ENCODE measurements around the gene SOX15. TPM values are rescaled to one million over a fixed set of nuclear protein-coding genes. Genes with fewer than 3 reads are reported as not detected.
A peak's percentile ranks its signal among the peaks of the same experiment; 100 is the strongest.

SOX15 gene
- total and polyA plus RNA-seq, 10 of the 15 experiments (the other 5 are each of a cell fraction or from before 2014, with no cell fraction given): 0.06 to 0.53 (median 0.16) TPM; not detected in 2

- TF ChIP-seq, protein P1, sequence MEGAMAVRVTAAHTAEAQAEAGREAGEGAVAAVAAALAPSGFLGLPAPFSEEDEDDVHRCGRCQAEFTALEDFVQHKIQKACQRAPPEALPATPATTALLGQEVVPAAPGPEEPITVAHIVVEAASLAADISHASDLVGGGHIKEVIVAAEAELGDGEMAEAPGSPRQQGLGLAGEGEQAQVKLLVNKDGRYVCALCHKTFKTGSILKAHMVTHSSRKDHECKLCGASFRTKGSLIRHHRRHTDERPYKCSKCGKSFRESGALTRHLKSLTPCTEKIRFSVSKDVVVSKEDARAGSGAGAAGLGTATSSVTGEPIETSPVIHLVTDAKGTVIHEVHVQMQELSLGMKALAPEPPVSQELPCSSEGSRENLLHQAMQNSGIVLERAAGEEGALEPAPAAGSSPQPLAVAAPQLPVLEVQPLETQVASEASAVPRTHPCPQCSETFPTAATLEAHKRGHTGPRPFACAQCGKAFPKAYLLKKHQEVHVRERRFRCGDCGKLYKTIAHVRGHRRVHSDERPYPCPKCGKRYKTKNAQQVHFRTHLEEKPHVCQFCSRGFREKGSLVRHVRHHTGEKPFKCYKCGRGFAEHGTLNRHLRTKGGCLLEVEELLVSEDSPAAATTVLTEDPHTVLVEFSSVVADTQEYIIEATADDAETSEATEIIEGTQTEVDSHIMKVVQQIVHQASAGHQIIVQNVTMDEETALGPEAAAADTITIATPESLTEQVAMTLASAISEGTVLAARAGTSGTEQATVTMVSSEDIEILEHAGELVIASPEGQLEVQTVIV (IDR thresholded peaks at IDR 0.05; ENCODE audit: borderline replicate concordance, partially characterized antibody): no peak
Observed at GRCh38 chr17:7561589-7562207, 28.2 kb downstream of the SOX15 start, which contains the start of gene SENP3 (continued).

DNA sequence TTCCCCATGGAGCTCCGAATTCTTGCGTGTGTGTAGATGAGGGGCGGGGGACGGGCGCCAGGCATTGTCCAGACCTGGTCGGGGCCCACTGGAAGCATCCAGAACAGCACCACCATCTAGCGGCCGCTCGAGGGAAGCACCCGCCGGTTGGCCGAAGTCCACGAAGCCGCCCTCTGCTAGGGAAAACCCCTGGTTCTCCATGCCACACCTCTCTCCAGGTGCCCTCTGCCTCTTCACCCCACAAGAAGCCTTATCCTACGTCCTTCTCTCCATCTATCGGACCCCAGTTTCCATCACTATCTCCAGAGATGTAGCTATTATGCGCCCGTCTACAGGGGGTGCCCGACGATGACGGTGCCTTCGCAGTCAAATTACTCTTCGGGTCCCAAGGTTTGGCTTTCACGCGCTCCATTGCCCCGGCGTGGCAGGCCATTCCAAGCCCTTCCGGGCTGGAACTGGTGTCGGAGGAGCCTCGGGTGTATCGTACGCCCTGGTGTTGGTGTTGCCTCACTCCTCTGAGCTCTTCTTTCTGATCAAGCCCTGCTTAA is 28.8 kb downstream of the SOX15 start:
- peak overlapping the region; percentile 92 for H3K4me3 ChIP-seq
- WGBS (ENCODE audit: insufficient coverage, insufficient replicate concordance, low lambda C conversion rate, missing lambda C conversion rate): under 1% methylated on average over 31 of the region's 32 CpGs
- TF ChIP-seq, protein P2, sequence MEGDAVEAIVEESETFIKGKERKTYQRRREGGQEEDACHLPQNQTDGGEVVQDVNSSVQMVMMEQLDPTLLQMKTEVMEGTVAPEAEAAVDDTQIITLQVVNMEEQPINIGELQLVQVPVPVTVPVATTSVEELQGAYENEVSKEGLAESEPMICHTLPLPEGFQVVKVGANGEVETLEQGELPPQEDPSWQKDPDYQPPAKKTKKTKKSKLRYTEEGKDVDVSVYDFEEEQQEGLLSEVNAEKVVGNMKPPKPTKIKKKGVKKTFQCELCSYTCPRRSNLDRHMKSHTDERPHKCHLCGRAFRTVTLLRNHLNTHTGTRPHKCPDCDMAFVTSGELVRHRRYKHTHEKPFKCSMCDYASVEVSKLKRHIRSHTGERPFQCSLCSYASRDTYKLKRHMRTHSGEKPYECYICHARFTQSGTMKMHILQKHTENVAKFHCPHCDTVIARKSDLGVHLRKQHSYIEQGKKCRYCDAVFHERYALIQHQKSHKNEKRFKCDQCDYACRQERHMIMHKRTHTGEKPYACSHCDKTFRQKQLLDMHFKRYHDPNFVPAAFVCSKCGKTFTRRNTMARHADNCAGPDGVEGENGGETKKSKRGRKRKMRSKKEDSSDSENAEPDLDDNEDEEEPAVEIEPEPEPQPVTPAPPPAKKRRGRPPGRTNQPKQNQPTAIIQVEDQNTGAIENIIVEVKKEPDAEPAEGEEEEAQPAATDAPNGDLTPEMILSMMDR (IDR thresholded peaks at IDR 0.05 in 2 of 3, conservative IDR thresholded peaks at IDR 0.05 in 1 of 3; ENCODE audit: control insufficient read depth in 2 of 3, extremely low read depth in 1 of 3, insufficient read depth in 1 of 3, low read depth in 3 of 3, low read length in 3 of 3): peak; percentile 93 to 99 (median 93); a peak in 5 of 6 replicates
- TF ChIP-seq, protein P3, sequence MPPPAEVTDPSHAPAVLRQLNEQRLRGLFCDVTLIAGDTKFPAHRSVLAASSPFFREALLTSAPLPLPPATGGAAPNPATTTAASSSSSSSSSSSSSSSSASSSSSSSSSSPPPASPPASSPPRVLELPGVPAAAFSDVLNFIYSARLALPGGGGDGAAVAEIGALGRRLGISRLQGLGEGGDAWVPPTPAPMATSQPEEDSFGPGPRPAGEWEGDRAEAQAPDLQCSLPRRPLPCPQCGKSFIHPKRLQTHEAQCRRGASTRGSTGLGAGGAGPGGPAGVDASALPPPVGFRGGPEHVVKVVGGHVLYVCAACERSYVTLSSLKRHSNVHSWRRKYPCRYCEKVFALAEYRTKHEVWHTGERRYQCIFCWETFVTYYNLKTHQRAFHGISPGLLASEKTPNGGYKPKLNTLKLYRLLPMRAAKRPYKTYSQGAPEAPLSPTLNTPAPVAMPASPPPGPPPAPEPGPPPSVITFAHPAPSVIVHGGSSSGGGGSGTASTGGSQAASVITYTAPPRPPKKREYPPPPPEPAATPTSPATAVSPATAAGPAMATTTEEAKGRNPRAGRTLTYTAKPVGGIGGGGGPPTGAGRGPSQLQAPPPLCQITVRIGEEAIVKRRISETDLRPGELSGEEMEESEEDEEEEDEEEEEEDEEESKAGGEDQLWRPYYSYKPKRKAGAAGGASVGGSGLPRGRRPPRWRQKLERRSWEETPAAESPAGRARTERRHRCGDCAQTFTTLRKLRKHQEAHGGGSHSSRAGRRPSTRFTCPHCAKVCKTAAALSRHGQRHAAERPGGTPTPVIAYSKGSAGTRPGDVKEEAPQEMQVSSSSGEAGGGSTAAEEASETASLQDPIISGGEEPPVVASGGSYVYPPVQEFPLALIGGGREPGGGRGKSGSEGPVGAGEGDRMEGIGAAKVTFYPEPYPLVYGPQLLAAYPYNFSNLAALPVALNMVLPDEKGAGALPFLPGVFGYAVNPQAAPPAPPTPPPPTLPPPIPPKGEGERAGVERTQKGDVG (CRISPR knock-in tag; IDR thresholded peaks at IDR 0.05): no peak
- TF ChIP-seq EZH2 (IDR thresholded peaks at IDR 0.05; ENCODE audit: borderline replicate concordance, control insufficient read depth, low read depth, low read length) (no peak), ZNF384 (IDR thresholded peaks at IDR 0.05; ENCODE audit: borderline replicate concordance, low read depth, low read length) (no peak), ATF2 (IDR thresholded peaks at IDR 0.05; ENCODE audit: low read length) (no peak), PAX5 (IDR thresholded peaks at IDR 0.05; ENCODE audit: borderline replicate concordance, low read depth, low read length) (no peak), CBFB (IDR thresholded peaks at IDR 0.05; ENCODE audit: low read depth) (no peak), MYB (IDR thresholded peaks at IDR 0.05; ENCODE audit: borderline replicate concordance, low read depth, low read length) (no peak)

More for the DNA sequence above, 28.8 kb downstream of the SOX15 start:
- BruUV-seq (replicated peaks): TSS peak; percentile 89
- peaks cover 37% of the 10 kb centered on the region for H3K4me1 ChIP-seq (ENCODE audit: control insufficient read depth, insufficient read depth, low read length)
- SMC1A ChIA-PET (ENCODE audit: uncharacterized antibody, unreplicated experiment): interaction anchor here (0.9 to 4.9 kb wide), 32 partner anchors 9 to 253 kb away, joined by 3 to 67 read pairs (median 5); partner anchors contain the start of genes TMEM102, TMEM95, TNFSF12 and TP53
- POLR2A ChIA-PET: interaction anchor here (0.7 to 4.2 kb wide), 17 partner anchors 14 to 232 kb away, joined by 3 to 36 read pairs (median 4); partner anchors contain the start of genes CD68, NEURL4, TMEM102 and TMEM256
- intact Hi-C loops (cut with micrococcal nuclease; ENCODE audit: unreplicated experiment) (loop anchor here (1.0 to 5.0 kb wide), 6 partner anchors 11 to 204 kb away; partner anchors contain the start of genes FGF11 and TMEM102), in situ Hi-C loops (cut with MboI) (loop anchor here (25.0 kb wide), 1 partner anchor 524 kb away; the partner anchor contains the start of genes SLC16A11 and SLC16A13)
- H2AFZ ChIP-seq (ENCODE audit: control insufficient read depth, low read depth, low read length): peak overlapping the region; percentile 52
- RAD21 ChIA-PET (ENCODE audit: unreplicated experiment): interaction anchor here (0.8 to 4.9 kb wide), 29 partner anchors 9 to 280 kb away, joined by 3 to 84 read pairs (median 5); partner anchors contain the start of genes ACAP1, CD68, CHRNB1 and MPDU1
- CTCF ChIA-PET: interaction anchor here (0.7 to 6.2 kb wide), 43 partner anchors 9 to 283 kb away, joined by 3 to 192 read pairs (median 7); partner anchors contain the start of genes ACAP1, CD68, CHRNB1 and FGF11
- H3K27me3 ChIP-seq (replicated peaks in 1 of 2; ENCODE audit: control insufficient read depth in 2 of 2, insufficient read depth in 2 of 2, low read length in 1 of 2): no peaks in the 10 kb centered on the region
- FAIRE-seq (peak; percentile 80), ATAC-seq (peak; percentile 84), DNase-seq (ENCODE audit: low read depth, low spot score) (no peak)
- H3K9me3 ChIP-seq (replicated peaks; ENCODE audit: control insufficient read depth, insufficient read depth, low read length): no peaks in the 10 kb centered on the region
- peaks cover 8 to 13% of the 10 kb centered on the region in 2 experiments; a peak in 3 of 4 replicates for H3K36me3 ChIP-seq (ENCODE audit: control insufficient read depth in 2 of 2, insufficient read depth in 2 of 2, low read length in 1 of 2)
- H3K27ac ChIP-seq (ENCODE audit: control insufficient read depth, insufficient read depth): peak overlapping the region; percentile 23
- peaks cover 34% of the 10 kb centered on the region for H3K79me2 ChIP-seq (ENCODE audit: control insufficient read depth, insufficient read depth, low read length)
- peak overlapping the region; percentile 83 for H3K9ac ChIP-seq (ENCODE audit: control insufficient read depth, insufficient read depth, low read length)
- peak overlapping the region; percentile 92 for H3K4me2 ChIP-seq (ENCODE audit: control insufficient read depth, insufficient read depth)
- no peaks in the 10 kb centered on the region for H4K20me1 ChIP-seq (ENCODE audit: control insufficient read depth, insufficient read depth)
